DMS 273 (cell line): Measurements from ENCODE around the gene AOC2.
A peak's percentile ranks its signal among the peaks of the same experiment; 100 is the strongest.
"Not testable (repeated sequence)": the region's sequence is repeated elsewhere in the genome, so short reads cannot be mapped to it uniquely, and the experiment has no call there.

Source experiments
- DNase-seq: peaks from one replicate; lab custom pipeline; 2025; ENCODE audit not compliant: unreplicated experiment; lab: John Stamatoyannopoulos, UW

Gene AOC2

DNA sequence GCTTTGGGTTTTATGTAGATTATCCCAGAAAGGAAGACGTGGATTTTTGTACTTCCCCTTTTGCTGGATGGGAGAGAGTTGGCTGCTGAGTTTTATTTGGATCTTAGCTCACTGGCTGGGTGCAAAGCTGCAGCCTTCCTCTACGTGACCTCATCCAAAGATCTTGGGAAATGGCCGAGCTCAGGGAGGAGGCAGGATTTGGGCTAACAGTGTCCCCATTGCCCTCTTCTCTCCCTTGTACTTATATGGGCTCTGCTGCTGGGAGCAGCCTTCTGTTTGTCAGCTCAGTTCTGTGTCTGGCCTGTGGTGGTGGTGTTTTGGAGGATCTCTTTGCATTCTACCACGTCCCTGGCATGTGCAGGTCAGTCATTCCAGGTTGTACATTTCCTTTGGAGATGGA is 8.6 kb downstream of the AOC2 start:
- DNase-seq: no peak

DNA sequence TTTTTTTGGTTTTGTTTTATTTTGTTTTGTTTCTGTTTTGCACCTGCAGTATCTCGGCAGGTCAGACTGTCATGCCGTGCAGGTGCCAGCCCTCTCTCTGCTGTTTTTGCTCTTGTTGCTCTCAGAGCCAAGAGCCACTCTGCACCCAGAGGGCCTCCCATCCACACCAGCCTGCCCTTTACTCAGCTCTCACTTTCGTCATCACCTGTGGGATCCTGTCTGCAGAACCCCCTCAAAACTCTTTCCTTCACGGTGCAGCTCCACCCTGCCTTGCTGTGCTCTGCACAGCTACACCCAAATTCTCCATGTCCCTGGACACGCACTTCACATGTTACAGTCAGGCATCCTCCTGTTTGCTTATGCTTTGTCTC is 9.2 kb downstream of the AOC2 start:
- DNase-seq: no peak

DNA sequence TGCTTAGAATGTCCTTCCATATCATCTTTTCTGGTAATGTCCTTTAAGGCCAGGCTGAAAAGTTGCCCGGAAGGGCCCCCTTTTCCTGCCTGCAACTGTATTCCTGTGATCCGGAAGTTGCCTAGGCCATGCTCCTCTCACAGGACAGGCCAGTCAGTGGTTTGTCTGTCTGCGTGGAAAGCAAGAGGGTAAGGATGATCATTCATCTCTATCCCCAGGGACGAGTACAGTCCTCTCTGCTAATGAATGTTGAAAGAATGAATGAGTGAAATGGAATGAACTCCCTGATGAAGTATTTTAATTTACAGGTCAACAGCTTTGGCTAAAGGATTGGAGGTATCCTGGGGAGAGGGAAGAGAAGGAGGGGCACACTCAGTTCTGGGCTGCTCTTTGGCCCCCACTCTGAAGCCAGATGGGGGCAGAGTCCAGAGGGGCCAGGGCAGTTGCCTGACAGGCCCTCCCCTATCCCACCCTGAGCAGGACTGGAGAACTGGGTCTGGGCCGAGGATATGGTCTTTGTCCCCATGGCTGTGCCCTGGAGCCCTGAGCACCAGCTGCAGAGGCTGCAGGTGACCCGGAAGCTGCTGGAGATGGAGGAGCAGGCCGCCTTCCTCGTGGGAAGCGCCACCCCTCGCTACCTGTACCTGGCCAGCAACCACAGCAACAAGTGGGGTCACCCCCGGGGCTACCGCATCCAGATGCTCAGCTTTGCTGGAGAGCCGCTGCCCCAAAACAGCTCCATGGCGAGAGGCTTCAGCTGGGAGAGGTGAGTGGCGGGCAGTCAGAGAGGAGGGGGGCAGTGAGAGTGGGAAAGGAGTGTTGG is 9.8 kb downstream of the AOC2 start:
- DNase-seq: no peak

DNA sequence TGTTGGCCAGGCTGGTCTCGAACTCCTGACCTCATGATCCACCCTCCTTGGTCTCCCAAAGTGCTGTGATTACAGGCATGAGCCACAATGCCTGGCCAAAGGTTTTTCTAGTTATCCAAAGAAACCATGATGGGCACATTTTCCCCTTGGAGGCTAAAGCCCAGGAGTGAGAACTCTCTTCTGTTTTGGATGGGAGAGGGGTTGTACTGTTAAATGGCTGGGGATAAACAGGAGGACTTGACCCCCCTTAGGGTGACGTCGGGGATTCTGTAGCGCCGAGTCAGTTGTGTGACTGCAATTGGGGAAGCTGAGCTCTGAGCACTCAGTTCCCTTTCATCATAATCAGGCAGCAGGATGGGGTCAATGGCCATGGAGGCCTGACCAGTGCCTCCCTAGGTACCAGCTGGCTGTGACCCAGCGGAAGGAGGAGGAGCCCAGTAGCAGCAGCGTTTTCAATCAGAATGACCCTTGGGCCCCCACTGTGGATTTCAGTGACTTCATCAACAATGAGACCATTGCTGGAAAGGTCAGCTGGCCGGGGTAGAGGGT is 10.7 kb downstream of the AOC2 start:
- no peak for DNase-seq

DNA sequence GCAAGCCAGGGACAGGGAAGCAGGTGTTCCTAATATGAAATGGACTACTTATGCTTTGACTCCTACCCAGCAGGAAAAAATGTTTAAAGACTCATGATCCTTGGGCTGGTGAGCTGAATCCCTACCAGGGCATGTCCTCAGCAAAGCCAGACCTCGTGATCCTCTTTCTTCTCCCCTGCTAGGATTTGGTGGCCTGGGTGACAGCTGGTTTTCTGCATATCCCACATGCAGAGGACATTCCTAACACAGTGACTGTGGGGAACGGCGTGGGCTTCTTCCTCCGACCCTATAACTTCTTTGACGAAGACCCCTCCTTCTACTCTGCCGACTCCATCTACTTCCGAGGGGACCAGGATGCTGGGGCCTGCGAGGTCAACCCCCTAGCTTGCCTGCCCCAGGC is 11.7 kb downstream of the AOC2 start:
- DNase-seq: not testable (repeated sequence)

DNA sequence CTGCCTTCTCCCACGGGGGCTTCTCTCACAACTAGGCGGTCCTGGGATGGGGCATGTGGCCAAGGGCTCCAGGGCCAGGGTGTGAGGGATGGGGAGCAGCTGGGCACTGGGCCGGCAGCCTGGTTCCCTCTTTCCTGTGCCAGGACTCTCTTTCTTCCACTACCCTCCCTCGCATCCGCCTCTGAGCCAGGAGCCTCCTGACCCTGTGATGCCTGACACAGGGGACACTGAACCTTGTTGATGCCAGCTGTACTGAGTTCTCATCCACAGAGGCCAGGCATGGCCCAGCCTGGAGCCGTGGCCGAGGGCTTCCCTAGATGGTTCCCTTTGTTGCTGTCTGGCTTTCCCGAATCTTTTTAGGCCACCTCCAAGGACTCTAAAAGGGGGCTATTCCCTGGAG is 12.1 kb downstream of the AOC2 start:
- DNase-seq: not testable (repeated sequence)

DNA sequence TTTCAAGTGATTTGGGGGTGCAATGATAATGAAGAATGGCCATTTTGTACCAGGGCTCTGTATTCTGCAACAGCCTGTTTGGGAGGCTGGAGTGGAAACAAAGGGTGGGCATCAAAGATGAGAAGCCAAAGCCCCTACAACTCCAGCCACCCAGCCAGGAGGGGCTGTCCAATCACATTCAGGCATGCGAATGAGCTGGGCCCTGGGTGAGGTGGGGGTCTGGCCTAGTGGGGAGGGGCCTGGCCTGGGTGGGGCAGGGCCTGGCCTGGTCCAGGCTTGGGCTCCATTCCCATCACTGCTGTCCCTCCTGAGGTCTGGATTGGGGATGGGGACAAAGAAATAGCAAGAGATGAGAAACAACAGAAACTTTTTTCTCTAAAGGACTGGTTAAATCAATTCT is 13.0 kb downstream of the AOC2 start:
- no peak for DNase-seq

DNA sequence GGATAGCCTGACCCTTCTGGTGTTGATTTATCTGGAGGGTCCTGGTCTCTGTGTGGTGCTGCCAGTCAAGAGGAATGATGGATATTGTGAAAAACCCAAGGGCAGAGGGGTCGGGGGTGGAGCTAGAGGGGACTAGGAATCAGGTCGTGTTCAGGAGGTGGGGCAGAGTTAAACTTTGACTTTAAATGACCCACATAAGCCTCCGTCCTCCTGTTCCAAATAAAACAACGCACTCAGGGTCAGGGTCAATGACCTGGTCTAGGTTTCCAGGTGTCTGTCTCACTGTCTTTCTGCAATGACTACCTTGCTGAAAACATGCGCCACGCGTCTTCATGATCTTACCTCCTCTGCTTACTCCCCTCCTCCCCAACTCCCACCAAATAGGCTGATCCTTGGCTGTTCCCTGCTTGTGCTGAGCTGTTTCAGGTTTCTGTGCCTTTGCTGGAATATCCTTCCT is 21.3 kb downstream of the AOC2 start:
- DNase-seq: no peak

DNA sequence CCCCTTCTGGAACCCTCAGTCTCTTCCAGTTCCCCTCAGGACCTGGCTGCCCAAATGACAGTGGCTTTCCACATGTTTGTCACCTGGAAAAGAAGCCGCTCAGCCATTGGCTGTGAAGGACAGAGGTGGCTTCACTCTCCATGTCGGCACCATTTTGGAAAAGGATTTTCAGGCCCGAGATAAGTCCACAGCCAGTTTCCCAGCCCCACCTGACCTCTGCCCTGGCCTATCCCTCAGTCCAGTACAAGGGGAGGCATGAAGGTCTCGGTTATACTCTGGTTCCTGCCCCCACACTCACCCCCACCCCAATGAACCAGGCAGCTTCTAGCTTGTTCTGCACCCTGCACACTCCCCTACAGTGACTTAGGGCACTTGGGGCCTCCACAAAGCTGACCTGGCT is 21.8 kb downstream of the AOC2 start:
- DNase-seq: no peak

DNA sequence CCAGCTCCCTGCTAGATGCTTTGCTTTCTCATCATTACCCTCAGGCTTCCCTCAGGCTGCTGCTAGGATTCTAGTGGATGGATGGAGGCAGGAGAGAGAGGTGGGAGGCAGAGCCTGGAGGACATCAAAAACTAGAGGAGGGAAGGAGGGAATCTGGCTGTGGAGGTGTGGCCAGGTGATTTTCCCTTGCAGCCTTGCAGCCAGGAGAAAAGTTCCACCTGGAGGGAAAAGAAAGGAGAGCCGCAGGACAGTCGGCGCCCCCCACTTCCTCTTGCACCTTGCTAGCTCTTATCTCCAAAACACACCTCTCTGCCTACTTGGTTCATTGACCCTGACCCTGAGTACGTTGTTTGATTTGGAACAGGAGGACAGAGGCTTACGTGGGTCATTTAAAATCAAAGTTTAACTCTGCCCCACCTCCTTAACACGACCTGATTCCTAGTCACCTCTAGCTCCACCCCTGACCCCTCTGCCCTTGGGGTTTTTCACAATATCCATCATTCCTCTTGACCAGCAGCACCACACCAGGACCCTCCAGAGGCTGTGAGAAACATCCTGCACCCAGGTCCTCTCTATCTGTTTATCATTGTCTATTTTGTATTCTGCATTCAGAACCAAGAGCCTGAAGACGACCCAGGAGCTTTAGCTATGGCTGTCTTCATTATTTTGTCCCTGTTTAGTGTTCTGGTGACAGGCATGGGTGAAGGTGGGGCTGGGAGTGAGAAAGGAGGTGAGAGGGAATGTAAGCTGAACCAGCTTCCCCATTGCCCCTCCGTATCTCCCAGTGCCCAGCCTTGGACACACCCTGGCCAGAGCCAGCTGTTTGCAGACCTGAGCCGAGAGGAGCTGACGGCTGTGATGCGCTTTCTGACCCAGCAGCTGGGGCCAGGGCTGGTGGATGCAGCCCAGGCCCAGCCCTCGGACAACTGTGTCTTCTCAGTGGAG is 22.5 kb downstream of the AOC2 start:
- DNase-seq: no peak

DNA sequence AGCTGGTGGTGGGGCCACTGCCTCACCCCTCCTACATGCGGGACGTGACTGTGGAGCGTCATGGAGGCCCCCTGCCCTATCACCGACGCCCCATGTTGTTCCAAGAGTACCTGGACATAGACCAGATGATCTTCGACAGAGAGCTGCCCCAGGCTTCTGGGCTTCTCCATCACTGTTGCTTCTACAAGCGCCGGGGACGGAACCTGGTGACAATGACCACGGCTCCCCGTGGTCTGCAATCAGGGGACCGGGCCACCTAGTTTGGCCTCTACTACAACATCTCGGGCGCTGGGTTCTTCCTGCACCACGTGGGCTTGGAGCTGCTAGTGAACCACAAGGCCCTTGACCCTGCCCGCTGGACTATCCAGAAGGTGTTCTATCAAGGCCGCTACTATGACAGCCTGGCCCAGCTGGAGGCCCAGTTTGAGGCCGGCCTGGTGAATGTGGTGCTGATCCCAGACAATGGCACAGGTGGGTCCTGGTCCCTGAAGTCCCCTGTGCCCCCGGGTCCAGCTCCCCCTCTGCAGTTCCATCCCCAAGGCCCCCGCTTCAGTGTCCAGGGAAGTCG is 23.4 kb downstream of the AOC2 start:
- DNase-seq: not testable (repeated sequence)

DNA sequence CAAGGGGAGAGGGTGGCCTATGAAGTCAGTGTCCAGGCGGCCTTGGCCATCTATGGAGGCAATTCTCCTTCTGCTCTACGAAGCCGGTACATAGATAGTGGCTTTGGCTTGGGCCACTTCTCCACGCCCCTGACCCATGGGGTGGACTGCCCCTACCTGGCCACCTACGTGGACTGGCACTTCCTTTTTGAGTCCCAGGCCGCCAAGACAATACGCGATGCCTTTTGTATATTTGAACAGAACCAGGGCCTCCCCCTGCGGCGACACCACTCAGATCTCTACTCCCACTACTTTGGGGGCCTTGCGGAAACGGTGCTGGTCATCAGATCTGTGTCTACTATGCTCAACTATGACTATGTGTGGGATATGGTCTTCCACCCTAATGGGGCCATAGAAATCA is 24.0 kb downstream of the AOC2 start:
- no peak for DNase-seq

DNA sequence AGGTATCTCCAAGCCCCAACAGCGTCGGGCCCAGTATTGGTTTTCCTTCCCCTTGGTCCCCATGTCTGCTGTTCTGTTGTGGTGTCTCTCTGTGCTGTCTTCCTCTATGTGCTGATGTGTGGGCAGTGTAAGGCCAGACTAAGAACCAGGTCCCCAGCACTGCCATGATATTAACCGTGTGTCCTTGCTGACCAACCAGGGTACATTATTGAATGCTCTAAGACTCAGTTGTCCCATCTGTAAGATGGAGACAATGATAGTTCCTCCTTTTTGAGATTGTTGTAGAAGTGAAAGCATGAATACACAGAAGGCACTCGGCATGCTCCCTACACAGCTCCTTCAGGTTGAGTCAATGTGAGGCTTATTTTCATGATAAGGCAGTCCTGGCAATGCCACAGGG is 27.3 kb downstream of the AOC2 start:
- DNase-seq: no peak

DNA sequence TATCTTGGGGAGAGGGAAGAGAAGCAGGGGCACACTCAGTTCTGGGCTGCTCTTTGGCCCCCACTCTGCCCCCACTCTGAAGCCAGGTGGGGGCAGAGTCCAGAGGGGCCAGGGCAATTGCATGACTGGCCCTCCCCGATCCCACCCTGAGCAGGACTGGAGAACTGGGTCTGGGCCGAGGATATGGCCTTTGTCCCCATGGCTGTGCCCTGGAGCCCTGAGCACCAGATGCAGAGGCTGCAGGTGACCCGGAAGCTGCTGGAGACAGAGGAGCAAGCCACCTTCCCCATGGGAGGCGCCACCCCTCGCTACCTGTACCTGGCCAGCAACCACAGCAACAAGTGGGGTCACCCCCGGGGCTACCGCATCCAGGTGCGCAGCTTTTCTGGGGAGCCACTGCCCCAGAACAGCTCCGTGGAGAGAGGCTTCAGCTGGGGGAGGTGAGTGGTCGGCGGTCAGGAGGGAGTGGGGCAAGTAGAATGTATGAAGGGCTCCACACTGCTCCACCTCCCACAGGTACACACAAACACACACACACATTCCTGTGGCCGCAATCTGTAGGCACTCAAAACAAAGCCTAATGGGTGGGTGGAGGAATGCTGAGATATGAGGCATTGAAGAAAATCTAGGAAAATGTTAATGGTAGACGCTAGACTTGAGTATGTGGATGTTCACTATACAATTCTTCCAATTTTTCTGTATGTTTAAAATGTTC is 28.0 kb downstream of the AOC2 start:
- DNase-seq: no peak

DNA sequence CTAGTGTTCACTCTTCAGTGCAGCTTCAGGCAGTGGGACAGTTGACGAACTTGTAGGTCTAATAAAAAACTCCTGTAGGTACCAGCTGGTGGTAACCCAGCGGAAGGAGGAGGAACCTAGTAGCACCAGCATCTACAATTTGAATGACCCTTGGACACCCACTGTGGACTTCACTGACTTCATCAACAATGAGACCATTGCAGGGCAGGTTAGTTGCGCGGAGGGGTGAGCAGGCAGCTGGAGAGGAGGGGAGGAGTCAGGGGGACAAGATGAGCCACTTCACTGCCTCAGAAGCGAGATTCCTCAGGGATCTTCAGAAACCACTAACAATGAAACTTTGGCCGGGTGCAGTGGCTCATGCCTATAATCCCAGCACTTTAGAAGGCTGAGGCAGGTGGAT is 28.9 kb downstream of the AOC2 start:
- DNase-seq: no peak

DNA sequence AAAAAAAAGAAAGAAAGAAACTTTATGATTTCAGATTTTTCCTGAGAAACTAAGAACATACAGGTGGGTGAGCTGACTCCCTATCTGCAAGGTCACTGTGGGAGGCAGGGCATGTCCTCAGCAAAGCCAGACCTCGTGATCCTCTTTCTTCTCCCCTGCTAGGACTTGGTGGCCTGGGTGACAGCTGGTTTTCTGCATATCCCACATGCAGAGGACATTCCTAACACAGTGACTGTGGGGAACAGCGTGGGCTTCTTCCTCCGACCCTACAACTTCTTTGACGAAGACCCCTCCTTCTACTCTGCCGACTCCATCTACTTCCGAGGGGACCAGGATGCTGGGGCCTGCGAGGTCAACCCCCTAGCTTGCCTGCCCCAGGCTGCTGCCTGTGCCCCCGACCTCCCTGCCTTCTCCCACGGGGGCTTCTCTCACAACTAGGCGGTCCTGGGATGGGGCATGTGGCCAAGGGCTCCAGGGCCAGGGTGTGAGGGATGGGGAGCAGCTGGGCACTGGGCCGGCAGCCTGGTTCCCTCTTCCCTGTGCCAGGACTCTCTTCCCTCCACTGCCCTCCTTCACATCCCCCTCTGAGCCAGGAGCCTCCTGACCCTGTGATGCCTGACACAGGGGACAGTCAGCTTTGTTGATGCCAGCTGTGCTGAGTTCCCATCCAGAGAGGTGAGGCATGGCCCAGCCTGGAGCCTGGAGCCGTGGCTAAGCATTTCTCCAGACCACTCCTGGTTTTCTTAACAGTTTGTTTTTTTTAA is 29.7 kb downstream of the AOC2 start:
- DNase-seq: not testable (repeated sequence)

DNA sequence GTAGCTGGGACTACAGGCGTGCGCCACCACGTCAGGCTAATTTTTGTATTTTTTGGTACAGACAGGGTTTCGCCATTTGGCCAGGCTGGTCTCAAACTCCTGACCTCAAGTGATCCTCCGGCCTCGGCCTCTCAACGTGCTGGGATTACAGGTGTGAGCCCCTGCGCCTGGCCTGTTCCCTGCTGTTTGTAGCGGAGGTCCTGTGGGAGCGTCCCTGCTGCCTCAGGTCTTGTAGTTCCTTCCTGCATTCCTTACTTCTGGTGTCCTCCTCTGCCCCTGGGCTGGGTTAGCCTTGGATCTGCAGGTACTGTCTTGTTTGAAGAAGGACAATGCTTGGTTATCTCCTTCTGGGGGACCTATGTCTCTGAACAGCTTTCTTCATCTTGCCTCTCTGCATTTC is 32.7 kb downstream of the AOC2 start:
- DNase-seq: no peak

DNA sequence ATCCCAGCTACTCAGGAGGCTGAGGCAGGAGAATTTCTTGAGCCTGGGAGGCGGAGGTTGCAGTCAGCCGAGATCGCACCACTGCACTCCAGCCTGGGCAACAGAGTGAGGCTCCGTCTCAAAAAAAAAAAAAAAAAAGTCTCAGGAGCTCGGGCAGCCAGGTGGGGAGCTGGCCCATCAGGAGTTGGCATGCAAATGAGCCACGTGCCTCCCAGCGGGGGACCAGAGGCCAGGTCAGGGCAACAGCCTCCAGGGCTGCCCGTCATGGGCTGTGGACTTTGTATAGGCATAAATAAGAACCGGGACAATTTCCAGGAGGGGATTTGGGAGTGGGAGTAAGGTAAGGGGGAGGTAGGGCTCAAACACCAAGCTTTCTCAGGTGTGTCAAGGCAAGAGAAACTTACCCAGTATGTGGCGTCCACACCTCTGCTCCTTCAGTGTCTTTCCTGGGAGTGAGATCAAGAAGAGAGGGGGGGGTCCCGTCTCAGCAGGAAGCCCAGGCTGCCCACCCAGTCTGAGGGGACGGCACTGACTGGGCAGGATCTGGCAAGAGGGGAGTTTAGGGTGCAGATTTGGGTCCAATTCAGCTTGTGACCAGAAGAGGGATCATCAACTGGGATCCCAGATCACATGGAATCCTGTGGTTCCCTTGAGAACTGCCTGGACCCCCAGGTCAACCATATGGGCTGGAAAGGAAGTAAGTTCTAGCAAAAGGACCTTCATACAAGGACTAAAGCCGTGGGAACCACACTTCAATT is 33.9 kb downstream of the AOC2 start:
- DNase-seq: peak; percentile 30

DNA sequence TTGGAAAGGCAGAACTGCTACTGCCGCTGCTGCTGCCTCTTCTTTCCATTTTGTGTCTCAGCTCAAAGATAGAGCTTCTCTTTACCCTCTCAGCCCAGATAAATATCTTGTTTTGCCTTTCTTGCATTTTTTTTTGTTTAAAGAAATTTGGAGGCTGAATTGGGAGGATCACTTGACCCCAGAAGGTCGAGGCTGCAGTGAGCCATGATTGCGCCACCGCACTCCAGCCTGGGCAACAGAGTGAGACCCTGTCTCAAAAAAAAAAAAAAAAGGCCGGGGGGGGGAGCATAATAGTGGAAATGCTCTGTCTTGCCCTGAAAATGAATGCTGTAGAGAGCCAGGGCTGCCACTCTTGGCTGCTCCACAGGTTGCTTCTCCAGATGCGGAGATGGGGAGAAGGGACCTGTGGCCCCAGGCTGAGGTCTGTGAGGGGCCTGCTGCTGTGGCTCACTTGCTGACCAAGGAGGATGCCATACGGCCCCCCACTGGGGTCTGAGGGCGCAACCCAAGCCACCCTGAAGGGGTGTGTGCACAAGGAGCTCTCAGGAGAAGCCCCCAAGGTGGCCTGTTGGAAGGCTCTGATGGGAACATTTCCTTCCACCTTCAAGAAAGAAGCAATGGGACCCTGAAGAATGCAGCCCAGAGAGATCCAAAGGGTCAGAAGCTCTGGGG is 34.7 kb downstream of the AOC2 start:
- DNase-seq: no peak
